Measurements from ENCODE around the gene RYR3. TPM values are rescaled to one million over a fixed set of nuclear protein-coding genes. Genes with fewer than 3 reads are reported as not detected.

Gene RYR3
- total and polyA plus RNA-seq, 2 donors (not counting 1 experiment from before 2014, with no cell fraction given), result 0.17 TPM; not detected in 1

DNA sequence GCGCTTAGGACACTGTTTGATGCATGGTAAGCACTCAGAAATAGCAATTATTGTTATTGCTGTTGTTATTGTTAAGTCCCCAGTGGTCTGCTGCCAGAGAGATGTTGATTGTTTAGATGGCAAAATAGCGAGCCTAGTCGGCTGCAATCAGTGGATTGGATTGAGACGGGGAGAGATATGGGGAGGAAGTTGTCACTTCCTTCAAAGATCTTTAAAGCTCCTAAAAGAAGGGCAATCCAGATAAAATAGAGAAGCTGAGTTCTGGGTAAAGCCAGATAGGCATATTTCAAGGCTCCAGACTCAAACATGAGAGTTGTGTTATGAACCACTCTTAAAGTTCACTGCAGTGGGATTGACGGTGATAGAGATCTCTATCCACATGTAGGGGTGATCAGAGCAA is 64.5 kb downstream of the RYR3 start:
- no peaks in the 10 kb centered on the region for H3K79me2 ChIP-seq (ENCODE audit: control insufficient read depth, insufficient read depth, low read length)
- peaks cover 1% of the 10 kb centered on the region for H4K20me1 ChIP-seq (ENCODE audit: control insufficient read depth, extremely low read depth, insufficient read depth, low read length)
- no peak overlapping the region for H3K27ac ChIP-seq (ENCODE audit: insufficient read depth, low read length)
- TF ChIP-seq, protein P1, sequence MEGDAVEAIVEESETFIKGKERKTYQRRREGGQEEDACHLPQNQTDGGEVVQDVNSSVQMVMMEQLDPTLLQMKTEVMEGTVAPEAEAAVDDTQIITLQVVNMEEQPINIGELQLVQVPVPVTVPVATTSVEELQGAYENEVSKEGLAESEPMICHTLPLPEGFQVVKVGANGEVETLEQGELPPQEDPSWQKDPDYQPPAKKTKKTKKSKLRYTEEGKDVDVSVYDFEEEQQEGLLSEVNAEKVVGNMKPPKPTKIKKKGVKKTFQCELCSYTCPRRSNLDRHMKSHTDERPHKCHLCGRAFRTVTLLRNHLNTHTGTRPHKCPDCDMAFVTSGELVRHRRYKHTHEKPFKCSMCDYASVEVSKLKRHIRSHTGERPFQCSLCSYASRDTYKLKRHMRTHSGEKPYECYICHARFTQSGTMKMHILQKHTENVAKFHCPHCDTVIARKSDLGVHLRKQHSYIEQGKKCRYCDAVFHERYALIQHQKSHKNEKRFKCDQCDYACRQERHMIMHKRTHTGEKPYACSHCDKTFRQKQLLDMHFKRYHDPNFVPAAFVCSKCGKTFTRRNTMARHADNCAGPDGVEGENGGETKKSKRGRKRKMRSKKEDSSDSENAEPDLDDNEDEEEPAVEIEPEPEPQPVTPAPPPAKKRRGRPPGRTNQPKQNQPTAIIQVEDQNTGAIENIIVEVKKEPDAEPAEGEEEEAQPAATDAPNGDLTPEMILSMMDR (conservative IDR thresholded peaks at IDR 0.05 in 1 of 2, IDR thresholded peaks at IDR 0.05 in 1 of 2; ENCODE audit: low read depth in 1 of 2, low read length in 2 of 2), result no peak
- no peak for TF ChIP-seq EZH2 (IDR thresholded peaks at IDR 0.05; ENCODE audit: low read length, missing control alignments)
- H3K4me1 ChIP-seq (ENCODE audit: control insufficient read depth, extremely low read depth, insufficient read depth, low read length), result no peaks in the 10 kb centered on the region
- no peak overlapping the region for H2AFZ ChIP-seq (ENCODE audit: low read length)
- no peak overlapping the region for H3K4me2 ChIP-seq (ENCODE audit: extremely low read depth, insufficient read depth, low read length)
- no peak overlapping the region for H3K4me3 ChIP-seq (replicated peaks in 1 of 4; ENCODE audit: control extremely low read depth in 1 of 4, insufficient read depth in 1 of 4, low read depth in 3 of 4, low read length in 4 of 4)
- H3K36me3 ChIP-seq (ENCODE audit: control insufficient read depth, insufficient read depth, low read length), result no peaks in the 10 kb centered on the region
- no peak overlapping the region for H3K9ac ChIP-seq (ENCODE audit: insufficient read depth, low read length)
- no peak for DNase-seq (ENCODE audit: low read depth in 2 of 2)
- no peaks in the 10 kb centered on the region for H3K27me3 ChIP-seq (ENCODE audit: control insufficient read depth, insufficient read depth, low read length)
- no peaks in the 10 kb centered on the region for H3K9me3 ChIP-seq (ENCODE audit: control insufficient read depth, insufficient read depth, low read depth, low read length)

DNA sequence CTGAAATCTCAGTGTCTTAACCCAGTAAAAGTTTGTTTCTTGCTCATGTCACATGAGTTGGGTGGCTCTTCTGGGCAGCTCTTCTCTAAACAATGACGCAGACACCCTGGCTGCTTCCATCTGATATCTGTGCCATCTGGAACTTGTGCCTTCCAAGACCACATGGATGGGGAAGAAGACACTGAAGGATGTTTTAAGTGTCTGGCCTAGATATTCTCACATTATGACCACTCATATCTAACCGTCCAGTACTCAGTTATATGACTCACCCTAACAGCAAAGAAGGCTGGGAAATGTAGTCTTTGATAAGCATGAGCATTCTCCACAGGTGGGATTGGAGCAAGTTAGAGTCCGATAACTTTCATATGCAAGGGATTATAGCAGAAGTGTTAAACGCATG is 66.4 kb downstream of the RYR3 start:
- no peaks in the 10 kb centered on the region for H3K27me3 ChIP-seq (ENCODE audit: control insufficient read depth, insufficient read depth, low read length)
- H2AFZ ChIP-seq (ENCODE audit: low read length), result no peak overlapping the region
- DNase-seq (ENCODE audit: low read depth in 2 of 2), result no peak
- H3K79me2 ChIP-seq (ENCODE audit: control insufficient read depth, insufficient read depth, low read length), result no peaks in the 10 kb centered on the region
- no peak overlapping the region for H3K9ac ChIP-seq (ENCODE audit: insufficient read depth, low read length)
- no peak overlapping the region for H3K4me3 ChIP-seq (replicated peaks in 1 of 4; ENCODE audit: control extremely low read depth in 1 of 4, insufficient read depth in 1 of 4, low read depth in 3 of 4, low read length in 4 of 4)
- no peaks in the 10 kb centered on the region for H3K36me3 ChIP-seq (ENCODE audit: control insufficient read depth, insufficient read depth, low read length)
- peaks cover 1% of the 10 kb centered on the region for H4K20me1 ChIP-seq (ENCODE audit: control insufficient read depth, extremely low read depth, insufficient read depth, low read length)
- H3K27ac ChIP-seq (ENCODE audit: insufficient read depth, low read length), result no peak overlapping the region
- no peak for TF ChIP-seq EZH2 (IDR thresholded peaks at IDR 0.05; ENCODE audit: low read length, missing control alignments)
- TF ChIP-seq, protein P1 (conservative IDR thresholded peaks at IDR 0.05 in 1 of 2, IDR thresholded peaks at IDR 0.05 in 1 of 2; ENCODE audit: low read depth in 1 of 2, low read length in 2 of 2), result no peak
- no peaks in the 10 kb centered on the region for H3K4me1 ChIP-seq (ENCODE audit: control insufficient read depth, extremely low read depth, insufficient read depth, low read length)
- H3K4me2 ChIP-seq (ENCODE audit: extremely low read depth, insufficient read depth, low read length), result no peak overlapping the region
- H3K9me3 ChIP-seq (ENCODE audit: control insufficient read depth, insufficient read depth, low read depth, low read length), result no peaks in the 10 kb centered on the region

DNA sequence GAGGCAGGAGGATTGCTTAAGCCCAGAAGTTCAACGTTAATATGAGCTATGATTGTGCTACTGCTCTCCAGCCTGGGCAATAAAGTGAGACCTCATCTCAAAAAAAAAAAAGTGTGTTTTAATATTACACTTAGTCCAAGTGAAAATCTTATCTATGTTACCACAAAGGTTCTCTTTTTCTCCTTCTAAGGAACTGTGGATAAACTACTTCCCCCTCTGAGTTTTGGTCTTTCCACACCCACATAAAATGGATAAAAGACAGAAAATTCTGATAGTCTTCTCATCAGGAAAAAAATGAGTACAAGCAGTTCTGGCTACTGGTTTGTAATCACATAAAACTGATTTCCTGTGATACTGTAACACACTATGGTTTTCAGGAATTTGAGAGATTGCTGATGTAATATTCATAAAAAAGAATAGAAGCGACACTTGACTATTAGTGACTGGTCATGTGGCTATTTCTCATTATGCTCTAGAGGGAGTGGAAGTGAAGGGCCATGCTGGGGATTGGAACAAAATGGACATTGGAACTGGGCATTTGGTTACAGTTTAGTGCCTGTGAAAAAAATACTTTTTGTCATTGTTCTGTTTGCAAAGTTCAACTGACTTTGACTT is 68.2 kb downstream of the RYR3 start:
- Histone ChIP-seq H2AFZ (ENCODE audit: low read length) (no peak overlapping the region), H4K20me1 (ENCODE audit: control insufficient read depth, extremely low read depth, insufficient read depth, low read length) (peaks cover 1% of the 10 kb centered on the region), H3K9me3 (ENCODE audit: control insufficient read depth, insufficient read depth, low read depth, low read length) (no peaks in the 10 kb centered on the region), H3K4me1 (ENCODE audit: control insufficient read depth, extremely low read depth, insufficient read depth, low read length) (no peaks in the 10 kb centered on the region), H3K4me2 (ENCODE audit: extremely low read depth, insufficient read depth, low read length) (no peak overlapping the region), H3K79me2 (ENCODE audit: control insufficient read depth, insufficient read depth, low read length) (no peaks in the 10 kb centered on the region), H3K27me3 (ENCODE audit: control insufficient read depth, insufficient read depth, low read length) (no peaks in the 10 kb centered on the region), H3K36me3 (ENCODE audit: control insufficient read depth, insufficient read depth, low read length) (no peaks in the 10 kb centered on the region), H3K27ac (ENCODE audit: insufficient read depth, low read length) (no peak overlapping the region), H3K9ac (ENCODE audit: insufficient read depth, low read length) (no peak overlapping the region), H3K4me3 (replicated peaks in 1 of 4; ENCODE audit: control extremely low read depth in 1 of 4, insufficient read depth in 1 of 4, low read depth in 3 of 4, low read length in 4 of 4) (no peak overlapping the region)
- DNase-seq (ENCODE audit: low read depth in 2 of 2), result no peak
- no peak for TF ChIP-seq EZH2 (IDR thresholded peaks at IDR 0.05; ENCODE audit: low read length, missing control alignments)
- TF ChIP-seq, protein P1 (conservative IDR thresholded peaks at IDR 0.05 in 1 of 2, IDR thresholded peaks at IDR 0.05 in 1 of 2; ENCODE audit: low read depth in 1 of 2, low read length in 2 of 2), result no peak
